ENCODE results near the gene LCE3A.
"Not testable (repeated sequence)": the region's sequence is repeated elsewhere in the genome, so short reads cannot be mapped to it uniquely, and the experiment has no call there.

LCE3A gene, protein sequence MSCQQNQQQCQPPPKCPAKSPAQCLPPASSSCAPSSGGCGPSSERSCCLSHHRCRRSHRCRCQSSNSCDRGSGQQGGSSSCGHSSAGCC

DNA sequence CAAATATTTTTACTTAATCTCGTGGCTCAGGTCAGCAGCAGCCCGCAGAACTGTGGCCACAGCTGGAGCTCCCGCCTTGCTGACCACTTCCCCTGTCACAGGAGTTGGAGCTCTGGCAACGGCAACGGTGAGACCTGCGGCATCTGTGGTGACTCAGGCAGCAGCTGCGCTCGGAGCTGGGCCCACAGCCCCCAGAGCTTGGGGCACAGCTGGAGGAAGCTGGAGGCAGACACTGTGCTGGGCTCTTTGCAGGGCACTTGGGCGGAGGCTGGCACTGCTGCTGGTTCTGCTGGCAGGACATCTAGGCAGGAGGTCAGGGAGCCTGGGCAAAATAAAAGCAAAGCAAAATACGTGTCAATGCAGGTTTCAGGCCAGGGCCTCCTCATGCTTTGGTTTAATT, at the start of gene LCE3A:
LCE3A (minus strand) TSS at position 301 of the 400 bp plus-strand sequence; CDS start at position 301, 0 bp downstream.
- no peak for DNase-seq

DNA sequence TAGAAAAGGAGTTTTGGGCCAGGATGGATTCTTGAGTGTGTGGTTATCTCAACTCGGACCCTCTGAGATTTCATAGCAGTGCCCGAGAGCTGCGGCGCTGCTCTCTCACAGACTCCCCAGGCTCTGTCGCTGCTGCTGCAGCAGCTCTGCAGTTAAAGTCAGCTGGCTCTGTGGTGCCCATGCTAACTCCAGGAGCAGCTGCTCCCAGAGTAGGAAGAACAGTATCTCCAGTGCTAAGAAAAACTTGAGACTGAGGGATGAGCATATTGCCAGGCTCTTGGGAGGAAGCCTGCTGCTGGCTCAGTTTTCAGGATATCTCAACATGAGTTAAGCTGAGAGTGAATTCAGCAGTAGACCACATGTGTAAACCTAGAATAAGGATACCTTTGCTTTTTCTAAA, 44.7 kb upstream of the LCE3A start:
- DNase-seq, result no peak

DNA sequence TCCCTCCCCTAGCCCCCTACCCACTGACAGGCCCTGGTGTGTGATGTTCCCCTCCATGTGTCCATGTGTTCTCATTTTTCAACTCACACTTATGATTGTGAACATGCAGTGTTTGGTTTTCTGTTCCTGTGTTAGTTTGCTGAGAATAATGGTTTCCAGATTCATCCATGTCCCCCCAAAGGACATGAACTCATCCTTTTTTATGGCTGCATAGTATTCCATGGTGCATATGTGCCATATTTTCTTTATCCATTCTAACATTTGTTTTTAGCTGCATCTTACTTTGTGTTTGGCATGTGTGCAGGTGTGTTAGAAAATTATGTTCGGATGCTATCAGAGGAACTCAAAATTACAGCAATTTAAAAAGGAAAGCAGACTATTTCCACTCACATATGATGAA, 43.3 kb upstream of the LCE3A start:
- not testable (repeated sequence) for DNase-seq

DNA sequence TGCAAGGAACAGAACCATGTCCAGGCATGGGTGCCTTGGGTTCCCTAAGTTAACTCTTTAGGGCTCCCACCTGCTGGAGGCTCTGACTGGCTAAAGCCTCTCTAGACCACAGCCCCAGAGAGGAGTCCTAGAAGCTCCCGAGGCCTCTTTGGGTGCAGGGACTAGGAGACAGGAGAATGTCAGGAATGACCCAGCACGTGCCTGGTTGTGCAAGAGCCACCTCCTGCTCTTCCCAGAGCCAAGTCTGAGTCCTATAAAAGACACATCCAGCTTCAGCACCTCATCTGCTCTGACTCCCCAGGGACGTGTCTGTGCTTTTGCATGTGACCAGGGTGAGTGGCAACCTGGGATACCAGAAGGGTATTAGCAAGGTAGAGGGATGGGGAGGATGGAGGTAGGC, 40.2 kb upstream of the LCE3A start, which contains the start of gene LCE2D:
LCE2D (plus strand) TSS at position 283 of the 400 bp plus-strand sequence. CDS start 726 bp downstream, outside the sequence.
- no peak for DNase-seq

DNA sequence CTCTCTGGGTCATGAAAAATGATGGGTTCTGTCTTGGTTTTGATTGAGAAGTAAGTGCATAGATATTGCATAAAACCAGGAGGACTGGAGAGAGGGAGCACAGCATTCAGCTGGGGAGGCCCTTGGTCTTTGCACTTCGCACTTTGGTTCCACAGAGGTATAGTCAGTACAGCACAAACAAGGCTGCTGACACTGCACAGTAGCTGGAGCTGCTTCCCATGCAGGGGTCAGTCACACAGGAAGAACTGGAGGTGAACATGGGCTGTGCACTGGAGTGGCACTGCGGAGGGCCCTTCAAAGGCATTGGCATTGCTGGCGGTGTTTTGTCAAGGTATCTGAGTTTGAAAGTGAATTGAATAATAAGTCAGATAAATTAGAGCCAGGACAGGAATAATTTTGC, 35.7 kb upstream of the LCE3A start:
- DNase-seq, result no peak

DNA sequence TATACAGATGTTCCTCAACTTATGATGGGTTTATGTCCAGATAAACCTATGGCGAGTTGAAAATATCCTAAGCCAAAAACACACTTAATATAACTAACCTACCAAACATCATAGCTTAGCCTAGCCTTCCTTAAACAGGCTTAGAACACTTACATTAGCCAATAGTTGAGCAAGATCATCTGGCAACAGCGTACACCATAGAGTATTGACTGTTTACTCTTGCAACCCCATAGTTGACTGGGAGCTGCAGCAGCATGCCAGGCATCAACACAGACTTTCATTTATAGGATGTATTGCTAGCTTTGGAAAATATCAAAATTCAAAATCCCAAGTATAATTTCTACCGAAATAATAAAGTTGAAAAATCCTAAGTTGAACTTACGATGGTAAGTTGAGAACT, 34.8 kb upstream of the LCE3A start:
- DNase-seq, result no peak

DNA sequence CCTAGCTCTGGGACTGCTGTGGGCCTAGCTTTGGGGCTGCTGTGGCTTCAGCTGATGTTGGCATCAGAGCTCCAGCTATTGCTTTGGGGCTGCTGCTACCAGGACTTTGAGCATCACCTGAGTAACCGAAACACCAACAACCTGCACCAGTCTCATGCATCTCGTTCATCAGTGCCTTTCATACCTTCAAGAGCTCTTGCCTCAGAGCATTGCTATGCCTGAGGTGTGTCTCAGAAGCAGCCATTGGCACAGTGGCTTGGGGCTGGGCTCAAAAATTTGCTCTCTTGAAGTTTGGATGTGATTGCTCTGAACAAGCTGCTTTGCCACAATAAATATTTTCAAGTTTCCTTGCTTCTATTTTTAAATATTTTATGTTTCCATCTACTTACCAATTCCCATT, 33.6 kb upstream of the LCE3A start:
- DNase-seq, result no peak

DNA sequence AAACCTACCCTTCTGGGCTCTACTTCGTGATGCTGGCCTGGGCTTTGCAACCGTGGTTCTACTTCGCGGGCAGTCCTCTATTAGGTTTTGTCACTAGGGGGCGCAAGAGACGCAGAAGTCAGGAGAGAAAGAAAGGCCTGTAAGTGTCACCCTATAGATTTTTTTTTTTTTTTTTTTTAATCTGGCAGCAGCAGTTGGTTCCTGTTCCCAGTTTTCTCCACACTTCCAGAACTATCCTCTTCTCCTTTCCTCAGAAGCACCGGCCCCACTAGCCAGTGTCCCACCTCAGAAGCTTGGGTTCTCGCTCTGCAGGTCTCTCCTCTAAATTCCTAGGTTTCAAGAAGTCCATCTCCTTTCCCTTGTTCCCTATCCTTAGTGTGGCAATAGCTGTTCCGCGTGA, 31.2 kb upstream of the LCE3A start:
- DNase-seq, result peak; percentile 26

DNA sequence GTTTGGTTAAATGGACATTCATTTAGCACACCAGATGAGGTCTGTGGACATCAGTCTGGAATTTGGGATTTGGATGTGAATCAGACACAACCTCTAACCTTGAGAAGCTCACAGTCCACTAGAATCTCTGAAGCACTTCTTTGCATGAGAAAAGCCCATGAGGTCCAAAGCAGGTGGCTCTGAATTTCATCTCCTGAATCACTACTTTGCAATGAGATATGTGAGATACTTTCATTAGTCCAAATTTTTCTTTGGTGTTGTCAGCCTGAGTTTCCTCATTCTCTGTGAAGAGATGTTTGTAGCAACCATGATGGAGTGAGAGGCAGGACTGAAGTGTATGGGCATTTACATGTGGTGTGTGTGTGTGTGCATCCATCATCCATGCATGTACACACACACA, 23.8 kb upstream of the LCE3A start:
- DNase-seq, result no peak

DNA sequence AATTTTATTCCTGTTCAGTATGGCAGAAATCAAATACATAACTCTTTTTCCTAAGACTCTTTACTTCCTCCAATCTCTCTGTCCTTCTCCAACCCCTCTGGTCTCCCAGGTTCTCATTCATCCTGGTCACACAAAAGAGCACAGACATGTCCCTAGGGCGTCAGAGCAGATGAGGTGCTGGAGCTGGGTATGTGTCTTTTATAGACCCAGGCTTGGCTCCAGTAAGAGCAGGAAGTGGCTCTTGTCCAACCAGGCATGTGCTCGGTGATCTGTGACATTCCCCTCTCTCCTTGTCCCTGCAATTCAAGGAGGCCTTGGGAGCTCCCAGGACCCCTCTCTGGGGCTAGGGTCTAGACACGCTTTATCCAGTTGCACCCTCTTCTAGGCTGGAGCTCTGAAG, 22.2 kb upstream of the LCE3A start:
- DNase-seq, result no peak

DNA sequence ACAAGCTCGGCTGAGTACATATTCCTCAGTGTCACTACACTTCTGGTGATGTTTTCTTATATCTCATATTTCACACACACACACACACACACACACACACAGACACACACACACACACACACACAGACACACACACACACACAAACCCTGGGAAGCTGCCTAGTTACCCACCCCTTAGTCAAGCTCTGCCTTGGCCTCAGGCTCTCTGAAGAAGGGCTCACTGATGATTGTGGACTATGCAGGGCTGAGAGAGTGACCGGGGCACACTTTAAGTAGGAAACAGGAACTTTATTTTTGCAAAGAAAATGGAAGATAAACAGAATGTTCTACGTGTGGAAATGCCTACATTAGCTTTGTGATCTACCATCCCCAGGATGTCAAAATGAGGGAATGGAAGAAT, 21.0 kb upstream of the LCE3A start:
- no peak for DNase-seq

DNA sequence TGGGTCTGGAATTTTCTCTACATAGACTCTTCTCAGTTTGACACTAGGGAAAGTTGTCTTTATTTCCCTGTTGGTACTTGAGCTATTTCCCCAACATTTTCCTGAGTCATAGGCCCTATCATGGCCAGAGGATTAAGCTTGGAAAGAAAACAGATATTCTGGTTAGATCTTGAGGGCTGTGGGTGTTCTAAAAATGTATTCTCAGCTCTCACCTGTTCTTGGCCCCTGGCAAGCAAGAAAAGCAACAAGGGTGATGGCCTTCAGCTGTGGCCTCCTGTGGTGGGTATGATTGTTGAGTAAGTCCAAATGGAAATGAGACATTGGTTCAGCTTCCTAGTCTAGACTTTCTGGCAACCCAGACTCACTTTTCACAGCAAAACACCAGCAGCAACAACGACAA, 17.4 kb upstream of the LCE3A start:
- no peak for DNase-seq

DNA sequence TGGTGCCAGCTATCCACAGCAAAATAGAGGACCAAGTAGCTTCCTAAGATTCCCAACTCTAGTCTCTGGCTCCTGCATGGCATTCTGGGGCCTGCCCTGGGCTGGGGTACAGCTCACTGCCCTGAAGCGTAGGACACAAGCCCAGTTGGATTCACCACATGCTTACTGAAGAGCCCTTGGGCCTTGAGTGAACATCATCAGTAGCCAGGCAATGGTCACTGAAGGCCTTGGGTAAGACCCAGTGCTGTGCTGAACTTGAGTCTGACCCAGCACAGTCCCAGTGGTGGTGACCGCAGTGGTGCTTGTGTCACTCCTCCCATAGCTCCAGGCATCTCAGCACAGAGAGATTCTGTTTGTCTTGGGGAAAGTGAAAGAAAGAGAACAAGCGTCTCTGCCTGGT, 7.7 kb upstream of the LCE3A start:
- no peak for DNase-seq

DNA sequence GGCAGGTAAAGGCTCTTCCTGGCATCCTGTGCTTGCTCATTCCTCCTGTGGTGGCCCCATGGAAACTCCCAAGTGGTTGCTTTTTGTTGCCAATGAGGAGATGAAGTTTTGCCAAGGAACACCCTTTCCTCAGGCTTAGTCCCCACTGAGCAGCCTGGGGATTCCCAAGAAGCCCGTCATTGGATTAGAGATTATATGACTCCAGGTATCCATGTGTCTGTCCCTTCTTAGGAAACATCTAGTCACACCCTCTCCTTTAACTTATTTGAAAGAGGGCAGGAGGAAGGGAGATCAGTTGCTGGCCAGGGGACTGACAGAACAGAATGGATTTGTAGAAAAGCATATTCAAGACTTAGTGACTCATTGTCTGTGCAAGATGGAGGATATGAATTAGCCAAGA, 3.8 kb upstream of the LCE3A start:
- no peak for DNase-seq

DNA sequence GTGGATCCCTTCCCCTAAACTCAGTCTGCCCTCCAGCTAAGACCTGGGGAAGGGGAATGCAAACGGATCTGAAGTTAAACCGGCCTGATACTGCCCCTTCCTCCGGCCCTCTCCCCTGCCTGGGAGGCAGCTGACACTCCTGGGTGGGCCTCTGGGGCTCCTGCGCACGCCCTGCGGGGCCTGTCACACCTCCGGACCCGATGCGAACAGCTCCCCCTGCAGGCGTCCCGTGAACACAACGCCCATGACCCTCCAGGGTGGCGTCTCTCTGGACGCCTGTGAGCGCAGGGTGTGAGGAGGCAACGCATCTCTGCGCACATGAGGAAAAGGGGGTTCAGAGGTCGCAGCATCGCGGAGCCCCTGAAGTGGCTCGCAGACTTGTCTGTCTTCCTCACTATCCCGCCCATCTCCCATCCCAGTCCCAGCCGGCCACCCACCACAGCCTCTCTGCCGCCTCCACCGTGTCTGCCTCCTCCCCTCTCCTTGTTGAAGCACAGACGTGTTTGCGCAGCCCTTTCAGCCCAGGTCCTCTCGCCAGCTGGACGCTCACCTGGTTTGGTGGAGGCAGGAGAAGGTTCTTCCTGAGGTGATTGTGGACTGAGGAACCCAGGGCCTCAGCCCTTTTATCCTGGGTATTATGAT, 421 bp upstream of the LCE3A start:
- DNase-seq, result no peak

DNA sequence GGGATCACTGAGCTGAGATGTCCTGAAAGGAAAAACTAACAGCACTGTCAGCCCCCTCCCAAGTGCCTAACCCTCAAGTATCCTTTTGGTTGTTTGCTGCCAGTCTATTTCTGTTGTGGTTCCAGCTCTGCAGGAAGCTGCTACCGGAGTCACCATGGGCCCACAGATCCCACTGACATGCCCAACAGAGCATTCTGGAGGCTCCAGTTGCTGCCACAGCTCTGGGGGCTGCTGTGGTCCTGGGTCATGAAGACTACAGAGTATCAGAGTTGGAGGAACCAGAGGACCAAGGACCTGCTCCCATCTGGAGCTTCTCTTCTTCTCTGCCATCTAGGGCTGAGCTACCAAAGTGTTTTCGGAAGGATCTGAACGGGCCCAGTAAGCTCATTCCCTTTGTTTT, 910 bp downstream of the LCE3A start:
- DNase-seq, result no peak

DNA sequence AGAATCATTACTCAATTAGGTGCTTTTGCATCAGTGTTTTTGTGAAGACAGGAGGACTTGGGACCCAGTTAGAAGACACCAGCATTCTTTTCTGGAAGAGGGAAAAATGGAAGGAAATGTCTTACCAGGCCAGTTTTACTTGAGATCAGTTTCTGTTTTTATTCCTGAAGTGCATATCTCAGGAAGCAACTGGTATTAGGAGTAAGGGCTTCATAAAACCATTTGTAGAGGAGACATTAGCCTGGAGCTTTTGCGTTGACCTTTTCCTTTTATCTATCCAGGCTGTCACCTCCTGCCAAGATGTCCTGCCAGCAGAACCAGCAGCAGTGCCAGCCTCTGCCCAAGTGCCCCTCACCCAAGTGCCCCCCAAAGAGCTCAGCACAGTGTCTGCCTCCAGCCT, 9.4 kb downstream of the LCE3A start, which contains the start of gene LCE3B:
LCE3B (plus strand) TSS at position 301 of the 400 bp plus-strand sequence; CDS start at position 301, 0 bp downstream.
- DNase-seq, result no peak

DNA sequence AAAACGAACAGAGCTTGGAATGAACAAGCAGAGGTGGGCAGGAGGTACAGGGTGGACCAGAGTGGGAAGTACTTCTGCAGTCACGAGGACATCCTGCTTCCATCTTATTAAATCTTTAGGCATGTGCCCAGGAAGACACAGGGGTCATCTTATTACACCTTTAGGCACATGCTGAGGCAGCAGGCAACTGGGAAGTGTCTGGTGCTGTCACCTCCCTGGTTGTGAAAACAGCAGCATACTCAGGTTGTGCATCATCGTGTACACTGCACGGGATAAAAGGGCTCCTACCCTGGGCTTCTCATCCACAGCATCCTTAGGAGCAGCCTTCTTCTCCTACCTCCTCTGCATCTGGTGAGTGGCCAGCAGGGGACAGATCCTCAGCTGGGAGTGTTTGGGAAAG, 23.0 kb downstream of the LCE3A start, which contains the start of gene LCE3C:
LCE3C (plus strand) TSS at position 301 of the 400 bp plus-strand sequence. CDS start 498 bp downstream, outside the sequence.
- DNase-seq, result no peak

DNA sequence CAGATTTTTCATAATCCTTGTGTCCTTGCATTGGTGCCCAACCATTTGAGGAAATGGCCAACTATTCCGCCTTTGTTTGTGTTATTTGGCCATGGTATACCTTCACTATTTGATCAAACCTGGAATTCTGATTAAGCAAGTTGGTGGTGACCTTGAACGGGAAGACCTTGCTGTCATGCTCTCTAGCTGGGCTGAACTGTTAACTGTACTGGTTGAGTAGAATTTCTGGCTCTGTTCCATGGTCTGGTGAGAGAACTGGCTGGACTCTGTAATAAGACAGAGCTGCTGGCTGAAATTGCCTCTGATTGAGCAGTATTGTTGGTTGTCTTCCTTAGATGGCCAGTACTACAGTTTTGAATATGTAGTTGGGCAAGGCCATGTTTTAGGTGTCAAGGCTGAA, 25.9 kb downstream of the LCE3A start:
- DNase-seq, result no peak

DNA sequence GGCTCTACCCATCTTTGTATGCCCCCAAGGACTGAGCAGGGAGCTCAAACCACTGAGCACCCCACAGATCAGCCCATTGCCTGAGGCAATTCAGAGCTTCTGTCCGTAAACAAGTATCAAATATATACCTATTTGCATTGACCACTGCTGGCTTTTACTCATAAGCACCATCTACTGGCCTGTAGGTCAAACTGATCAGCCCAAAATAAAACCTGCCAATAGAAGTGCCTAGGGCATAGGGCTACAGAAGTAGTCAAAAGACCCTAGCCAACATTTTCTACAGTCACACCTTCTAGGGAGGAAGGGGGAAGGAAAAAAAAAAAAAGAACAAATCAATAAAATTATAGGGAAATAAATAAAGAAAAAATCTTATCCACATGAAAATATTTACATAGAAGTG, 37.3 kb downstream of the LCE3A start:
- no peak for DNase-seq

DNA sequence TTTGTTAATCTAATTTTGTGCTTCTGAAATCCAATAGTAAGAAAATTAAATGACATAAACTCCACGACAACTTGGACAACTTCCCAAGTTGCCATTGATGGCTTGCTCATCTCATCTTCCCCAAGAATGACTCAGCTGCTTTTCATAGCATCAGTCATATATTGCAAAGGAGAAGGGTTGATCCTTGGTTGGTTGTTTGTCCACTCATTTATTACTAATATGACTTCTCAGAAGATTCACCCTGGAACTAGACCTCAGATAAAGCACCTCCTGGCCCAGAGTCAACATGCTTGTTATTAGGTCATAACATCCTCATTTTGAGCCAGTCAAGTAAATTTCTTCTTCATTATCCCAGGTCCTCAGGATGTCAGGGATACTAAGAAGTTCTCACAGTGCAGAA, 40.3 kb downstream of the LCE3A start:
- DNase-seq, result no peak

DNA sequence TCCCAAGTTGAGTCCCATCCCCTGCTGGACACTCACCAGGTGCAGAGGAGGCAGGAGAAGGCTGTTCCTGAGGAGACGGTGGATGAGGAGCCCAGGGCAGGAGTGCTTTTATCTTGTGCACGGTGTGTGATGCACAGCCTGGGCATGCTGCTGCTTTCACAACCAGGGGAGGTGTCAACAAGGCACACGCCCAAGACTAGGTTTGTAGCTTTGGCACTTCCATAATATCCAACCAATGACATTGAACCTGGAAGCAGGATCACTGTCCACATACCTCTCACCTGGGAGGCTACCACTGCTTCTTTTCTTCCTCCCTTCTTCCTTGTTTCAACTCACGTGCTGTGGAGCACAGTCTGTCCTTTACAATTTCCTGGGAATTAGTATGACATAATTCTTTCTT, 42.5 kb downstream of the LCE3A start, which contains the start of gene LCE3D:
LCE3D (minus strand) TSS at position 84 of the 400 bp plus-strand sequence. CDS start 580 bp downstream, outside the sequence.
- DNase-seq, result no peak

DNA sequence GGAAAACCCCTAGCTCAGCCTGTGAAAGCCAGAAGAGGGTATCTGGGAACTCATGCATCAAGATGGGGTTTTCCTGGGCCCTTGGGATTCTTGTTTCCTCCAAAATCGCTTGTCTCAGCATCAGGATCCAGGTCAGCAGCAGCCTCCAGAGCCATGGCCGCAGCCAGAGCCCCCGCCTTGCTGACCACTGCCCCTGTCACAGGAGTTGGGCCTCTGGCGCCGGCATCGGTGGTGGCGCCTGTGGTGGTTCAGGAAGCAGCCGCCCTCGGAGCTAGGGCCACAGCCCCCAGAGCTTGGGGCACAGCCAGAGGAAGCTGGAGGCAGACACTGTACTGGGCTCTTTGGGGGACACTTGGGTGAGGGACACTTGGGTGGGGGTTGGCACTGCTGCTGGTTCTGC, 43.4 kb downstream of the LCE3A start:
- not testable (repeated sequence) for DNase-seq

DNA sequence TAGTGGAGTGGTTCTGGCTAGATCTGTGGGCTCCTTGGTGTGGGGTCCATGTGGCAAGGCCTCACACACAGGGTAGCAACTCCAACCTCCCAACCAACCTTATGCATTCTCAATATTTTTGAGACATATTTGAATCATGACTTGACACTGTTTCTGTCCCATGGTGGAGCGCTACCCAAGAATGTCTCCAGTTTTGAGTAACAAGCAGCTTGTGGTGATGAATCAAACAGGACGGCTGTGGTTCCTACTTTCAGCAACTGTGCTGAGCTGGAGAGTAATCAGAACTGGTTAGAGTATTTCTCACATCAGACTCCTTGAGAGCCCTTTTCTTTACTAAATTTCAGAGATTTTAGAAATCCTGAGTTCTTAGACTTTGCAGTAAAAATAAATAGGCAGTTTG, 45.7 kb downstream of the LCE3A start:
- no peak for DNase-seq

Measured in NCI-H1048 (cell line).